Kidney glomerular epithelial cell (primary cell): ENCODE data around the gene ABLIM2.

ENCODE experiments used
- DNase-seq: peaks from one replicate; lab custom pipeline; 2025; lab: John Stamatoyannopoulos, UW

ABLIM2 gene

DNA sequence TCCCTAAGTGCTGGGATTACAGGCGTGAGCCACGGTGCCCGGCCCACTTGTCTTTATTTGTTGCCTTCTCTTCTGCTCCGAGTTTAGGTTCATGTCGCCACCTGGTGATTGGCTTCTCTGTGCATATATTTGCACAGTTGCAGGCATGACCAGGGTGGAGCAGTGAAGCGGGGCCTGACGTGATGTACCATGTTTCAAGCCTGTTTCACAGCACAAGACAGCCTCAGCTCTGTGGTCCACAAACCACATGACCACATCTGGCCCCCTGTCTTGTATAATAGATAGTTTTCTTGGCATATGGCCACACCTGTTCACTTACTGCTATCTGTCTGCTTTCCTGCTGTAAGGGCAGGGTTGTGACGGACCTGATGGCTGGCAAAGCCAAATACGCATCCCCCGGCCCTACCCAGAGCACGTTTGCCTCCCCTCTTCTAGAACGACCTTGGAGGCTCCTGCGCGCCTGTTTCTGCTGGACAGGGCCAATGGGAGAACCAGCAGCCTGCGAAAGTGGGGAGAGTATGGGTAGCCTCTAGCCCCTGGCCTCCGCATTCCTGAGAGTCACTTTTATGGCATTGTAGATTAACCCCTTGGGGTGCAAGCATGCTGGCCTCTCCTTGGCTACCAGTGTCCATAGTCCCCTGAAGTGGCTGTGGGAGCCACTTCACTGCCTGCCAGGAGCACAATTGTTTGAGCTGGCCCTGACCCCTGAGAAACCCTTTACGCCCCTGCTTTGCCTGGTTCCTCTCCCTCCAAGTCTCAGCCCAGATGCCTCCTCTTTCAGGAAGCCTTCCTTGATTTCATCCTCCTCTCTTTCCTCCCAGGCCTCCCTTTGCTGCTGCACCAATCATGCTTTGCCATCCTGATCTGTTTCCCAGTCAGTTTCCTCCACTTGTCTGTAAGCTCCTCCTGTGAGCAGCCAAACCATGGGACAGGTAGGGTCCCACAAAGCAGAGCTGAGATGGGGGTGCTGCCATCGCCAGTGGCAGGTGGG, 34.4 kb upstream of the ABLIM2 start:
- DNase-seq, result peak; percentile 35

- no peak for DNase-seq
Measured at GRCh38 chr4:8191136-8191747, 32.6 kb upstream of the ABLIM2 start.

- DNase-seq, result no peak
Measured at GRCh38 chr4:8189551-8190466, 31.2 kb upstream of the ABLIM2 start.

- DNase-seq, result peak; percentile 12
Measured at GRCh38 chr4:8188743-8189550, 30.3 kb upstream of the ABLIM2 start.

- DNase-seq, result no peak
Measured at GRCh38 chr4:8188085-8188484, 29.5 kb upstream of the ABLIM2 start.

GRCh38 chr4:8185930-8186329, 27.3 kb upstream of the ABLIM2 start:
- DNase-seq, result no peak

DNA sequence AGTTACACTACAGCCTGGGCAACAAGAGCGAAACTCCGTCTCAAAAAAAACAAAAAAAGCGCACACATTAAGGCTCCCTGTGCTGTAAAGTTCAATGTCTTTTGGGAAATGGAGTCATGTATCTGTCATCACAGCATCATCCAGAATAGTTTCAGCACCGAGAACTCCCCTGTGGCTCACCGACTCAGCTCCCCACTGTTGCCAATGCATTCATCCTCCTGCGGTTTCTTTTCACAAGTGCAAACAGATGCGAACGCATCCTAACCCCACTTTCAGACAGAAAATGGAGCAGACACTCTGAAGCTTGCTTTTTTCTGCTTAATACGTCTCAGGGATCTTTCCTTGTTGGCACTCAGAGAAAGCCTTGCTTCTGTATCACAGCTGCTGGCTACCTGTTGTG, 26.7 kb upstream of the ABLIM2 start:
- DNase-seq, result no peak

DNA sequence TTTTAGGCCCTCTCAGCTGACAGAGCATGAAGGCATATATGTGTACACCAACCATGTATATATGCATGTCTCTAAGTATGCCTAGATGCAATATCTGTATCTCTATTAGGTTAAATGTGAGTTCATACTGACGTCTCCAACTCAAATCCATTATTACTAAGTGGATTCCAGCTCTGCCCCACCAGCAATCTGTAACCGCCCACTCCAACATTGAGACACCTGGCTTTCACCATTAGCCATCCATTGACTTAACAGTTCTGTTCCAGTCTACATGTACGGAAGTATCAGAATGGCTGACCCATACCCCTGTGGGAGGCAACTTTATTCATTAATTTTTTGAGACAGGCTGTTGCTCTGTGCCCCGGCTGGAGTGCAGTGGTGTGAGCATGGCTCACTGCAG, 25.4 kb upstream of the ABLIM2 start:
- no peak for DNase-seq

GRCh38 chr4:8182858-8183725, 24.5 kb upstream of the ABLIM2 start:
- DNase-seq, result peak; percentile 31

DNA sequence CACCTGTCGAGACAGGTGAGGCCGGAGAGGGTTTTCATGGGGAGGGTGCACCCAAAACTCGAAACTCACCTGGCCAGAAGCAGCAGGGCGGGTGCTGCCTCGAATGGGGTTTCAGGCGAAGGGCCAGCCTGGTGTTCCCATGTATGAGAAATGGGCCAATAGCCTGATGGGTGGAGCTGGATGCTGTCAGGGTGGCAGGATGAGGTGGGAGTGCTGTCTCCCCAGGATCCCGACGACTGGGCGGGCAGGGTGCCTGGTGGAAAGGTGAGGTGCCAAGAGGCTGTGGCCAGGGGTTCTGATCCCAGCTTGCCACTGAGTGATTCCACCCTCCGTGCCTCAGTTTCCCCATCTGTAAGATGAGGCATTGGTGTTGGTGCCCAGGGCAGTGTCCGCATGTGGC, 23.7 kb upstream of the ABLIM2 start:
- DNase-seq, result no peak

GRCh38 chr4:8181844-8182243, 23.2 kb upstream of the ABLIM2 start:
- no peak for DNase-seq

DNA sequence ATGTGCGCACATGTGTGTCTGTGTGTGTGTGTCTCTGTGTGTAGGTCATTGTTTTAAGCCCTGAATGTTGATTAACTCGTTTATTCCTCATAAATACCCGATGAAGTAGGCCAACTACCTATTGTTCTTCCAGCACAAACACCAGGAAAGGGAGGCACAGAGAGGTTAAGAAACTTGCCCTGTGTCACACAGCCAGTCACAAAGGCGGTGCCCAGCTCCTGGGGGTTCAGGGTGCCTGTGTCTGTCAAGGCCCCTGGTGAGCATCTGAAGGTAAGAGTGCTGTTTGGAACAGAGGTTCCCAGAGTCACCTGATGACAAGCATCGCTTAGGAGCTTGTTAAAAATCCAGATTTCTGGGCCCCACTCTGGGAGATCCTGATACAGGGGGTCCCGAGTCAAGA, 22.5 kb upstream of the ABLIM2 start:
- no peak for DNase-seq

- no peak for DNase-seq
Measured at GRCh38 chr4:8180310-8181093, 21.9 kb upstream of the ABLIM2 start.

GRCh38 chr4:8179771-8180170, 21.2 kb upstream of the ABLIM2 start:
- DNase-seq, result no peak

DNA sequence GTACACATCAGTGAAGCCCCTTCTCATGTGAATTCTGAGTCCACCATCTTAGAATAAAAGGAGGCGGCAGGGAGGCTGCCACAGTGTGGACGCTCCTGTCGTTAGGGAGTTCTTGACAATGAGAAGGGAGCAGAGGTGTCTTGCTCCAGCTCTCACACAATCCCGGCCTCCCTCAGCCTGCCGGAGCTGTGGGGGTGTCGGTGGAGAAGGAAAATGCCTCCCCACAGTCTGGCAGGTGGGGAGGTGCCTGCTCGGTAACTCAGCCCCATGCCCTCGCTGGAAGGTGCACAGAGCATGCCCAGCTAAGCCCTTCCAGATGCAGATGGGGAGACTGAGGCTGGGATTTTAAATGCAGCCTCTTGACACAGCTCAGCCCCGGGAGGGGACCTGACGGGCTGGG, 20.5 kb upstream of the ABLIM2 start:
- DNase-seq, result no peak

- DNase-seq, result no peak
Measured at GRCh38 chr4:8177956-8178355, 19.3 kb upstream of the ABLIM2 start.

- DNase-seq, result no peak
Measured at GRCh38 chr4:8177552-8177951, 18.9 kb upstream of the ABLIM2 start.

GRCh38 chr4:8176547-8177399, 18.2 kb upstream of the ABLIM2 start:
- DNase-seq, result peak; percentile 34

DNA sequence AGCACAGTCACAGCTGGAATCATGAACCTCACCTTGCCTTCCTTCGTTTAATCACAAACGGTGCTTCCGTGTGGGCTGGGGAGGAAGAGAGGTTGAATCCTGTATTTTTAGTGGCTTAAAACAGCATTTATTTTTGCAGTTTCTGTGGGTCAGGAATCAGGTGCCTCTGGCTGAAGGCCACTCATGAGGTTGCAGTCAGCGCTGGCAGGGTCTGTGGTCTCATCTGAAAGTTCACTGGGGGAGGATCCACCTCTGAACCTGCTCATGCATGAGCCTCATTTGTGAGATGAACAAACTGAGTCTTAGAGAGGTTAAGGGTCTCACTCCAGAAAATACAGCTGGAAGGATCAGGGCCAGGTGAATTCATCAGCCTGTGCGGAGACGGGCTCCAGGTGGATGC, 17.1 kb upstream of the ABLIM2 start:
- DNase-seq, result no peak
